Stimulated activated CD4-positive, alpha-beta T cell treated with anti-CD3 and anti-CD28 coated beads, Interleukin-4, amount 100 ng/mL, for 24 hours (primary cell): ENCODE data around the gene THOC6.

Source experiments
- DNase-seq: peaks from one replicate; pipeline ENCODE4 v3.0.0-alpha.2; 2020

THOC6 gene

GRCh38 chr16:2992383-2993081 is 31.3 kb upstream of the THOC6 start:
- no peak for DNase-seq

- DNase-seq: no peak
These were observed 27.5 kb upstream of the THOC6 start for GRCh38 chr16:2996298-2996697.

- no peak for DNase-seq
These were observed 23.9 kb upstream of the THOC6 start for GRCh38 chr16:2999929-3000328.

GRCh38 chr16:3000540-3000939 is 23.3 kb upstream of the THOC6 start:
- no peak for DNase-seq

GRCh38 chr16:3001316-3001715 is 22.5 kb upstream of the THOC6 start:
- DNase-seq: no peak

- DNase-seq: peak; percentile 97
These were observed 20.1 kb upstream of the THOC6 start for GRCh38 chr16:3003582-3004270.

GRCh38 chr16:3004319-3004718 is 19.5 kb upstream of the THOC6 start:
- DNase-seq: no peak

- DNase-seq: no peak
These were observed 19.0 kb upstream of the THOC6 start for GRCh38 chr16:3004781-3005284.

GRCh38 chr16:3007059-3007956 is 16.5 kb upstream of the THOC6 start:
- DNase-seq: no peak

GRCh38 chr16:3007957-3008689 is 15.7 kb upstream of the THOC6 start:
- DNase-seq: no peak

- no peak for DNase-seq
These were observed 15.2 kb upstream of the THOC6 start for GRCh38 chr16:3008690-3009037.

- no peak for DNase-seq
These were observed 14.1 kb upstream of the THOC6 start for GRCh38 chr16:3009568-3010390.

GRCh38 chr16:3010510-3010909 is 13.3 kb upstream of the THOC6 start:
- no peak for DNase-seq

- no peak for DNase-seq
These were observed 11.6 kb upstream of the THOC6 start for GRCh38 chr16:3012246-3012645.

- no peak for DNase-seq
These were observed 10.9 kb upstream of the THOC6 start, which contains the start of gene CLDN9 for GRCh38 chr16:3012828-3013420. Gene CLDN9 (plus strand): TSS chr16:3012923. CDS start chr16:3013363, 440 bp downstream.

GRCh38 chr16:3013491-3013951 is 10.3 kb upstream of the THOC6 start:
- no peak for DNase-seq

GRCh38 chr16:3013998-3014690 is 9.7 kb upstream of the THOC6 start:
- no peak for DNase-seq

- no peak for DNase-seq
These were observed 8.9 kb upstream of the THOC6 start for GRCh38 chr16:3014971-3015370.

- no peak for DNase-seq
These were observed 7.8 kb upstream of the THOC6 start for GRCh38 chr16:3015865-3016521.

- DNase-seq: no peak
These were observed 6.5 kb upstream of the THOC6 start for GRCh38 chr16:3017344-3017743.
